K562 (cell line): Measurements from ENCODE around the gene TDRD9. TPM values are rescaled to one million over a fixed set of nuclear protein-coding genes. Genes with fewer than 3 reads are reported as not detected.

Source experiments
- ATAC-seq: fragments of 200-7000 bp; cut with Tn5 transposase; 3 replicates; pipeline ENCODE4 v1.9.1; 2020; ENCODE audit warnings: moderate library complexity
- BruUV-seq: library from RNA; stranded (reverse); fragments of 400-500 nt; replicated peaks from 2 replicates; lab custom pipeline; 2021; lab: Mats Ljungman, UMichigan
- CTCF ChIA-PET: fragments of 300-600 bp; formaldehyde crosslinking; extraction: SDS; loops from one replicate; lab custom pipeline; 2021; ENCODE audit warnings: low intra/inter-chr PET ratio; lab: Yijun Ruan, JAX
- POLR2A ChIA-PET: fragments of 300-600, 350-650 bp; sonication (Branson Sonifier 250); formaldehyde crosslinking; extraction: SDS; loops from one replicate; lab custom pipeline; 2021; ENCODE audit warnings: antibody characterized with exemption, inconsistent platforms; lab: Yijun Ruan, JAX
- DNase-seq, 4 experiments: peaks; one replicate each; pipeline versions ENCODE4 v3.0.0 to v3.0.0-alpha.2; 2011 to 2018; ENCODE audit warnings: low spot score in 3 of 4, mixed read lengths in 3 of 4; ENCODE audit errors: extremely low read depth in 1 of 4
- FAIRE-seq: peaks from 2 replicates; lab custom pipeline; 2011; peaks lifted over from hg19 to GRCh38; lab: Jason Lieb, UNC
- H2AFZ ChIP-seq: 2 replicates; pipeline ENCODE4 v1.6.0; 2011; ENCODE audit warnings: low read depth, low read length, control low read depth, inconsistent platforms
- H3K27ac ChIP-seq: fragments of 200-600 bp; 3 replicates; pipeline ENCODE4 v1.8.0; 2011; ENCODE audit warnings: low read depth, mild to moderate bottlenecking, control low read depth, inconsistent platforms, low read length, moderate library complexity, mixed read lengths; ENCODE audit errors: extremely low read depth
- H3K27me3 ChIP-seq, 2 experiments: fragments of 300-600 bp in 1 of 2; 2 replicates in 1 of 2; 3 replicates in 1 of 2; pipeline versions ENCODE4 v1.6.0 to v1.8.0; 2011; ENCODE audit warnings: inconsistent platforms in 2 of 2, low read length in 2 of 2, mild to moderate bottlenecking in 1 of 2, mixed read lengths in 1 of 2, moderate library complexity in 1 of 2; ENCODE audit not compliant: control insufficient read depth in 2 of 2, insufficient read depth in 2 of 2
- H3K36me3 ChIP-seq: fragments of 300-600 bp; 3 replicates; pipeline ENCODE4 v1.8.0; 2011; ENCODE audit warnings: mild to moderate bottlenecking, low read length, inconsistent platforms; ENCODE audit not compliant: control insufficient read depth, insufficient read depth
- H3K4me1 ChIP-seq, 2 experiments: fragments of 200-600 bp in 1 of 2; replicated peaks in 1 of 2; 2 replicates in 1 of 2; 3 replicates in 1 of 2; pipeline versions ENCODE4 v1.5.1 to v1.8.0; 2011; ENCODE audit warnings: inconsistent platforms in 2 of 2, low read length in 2 of 2, mild to moderate bottlenecking in 1 of 2, mixed read lengths in 1 of 2, moderate library complexity in 1 of 2; ENCODE audit not compliant: control insufficient read depth in 2 of 2, insufficient read depth in 2 of 2
- H3K4me2 ChIP-seq: 2 replicates; pipeline ENCODE4 v1.6.1; 2011; ENCODE audit warnings: low read length, control low read depth, inconsistent platforms, mixed read lengths; ENCODE audit not compliant: insufficient read depth
- H3K4me3 ChIP-seq: fragments of 200-600 bp; sonication (generic), shearing (Covaris generic); 2 replicates; pipeline ENCODE4 v1.5.1; 2016; ENCODE audit warnings: control low read depth, inconsistent platforms
- H3K79me2 ChIP-seq: fragments of 200-600 bp; 3 replicates; pipeline ENCODE4 v1.8.0; 2011; ENCODE audit warnings: low read length, inconsistent platforms; ENCODE audit not compliant: control insufficient read depth, insufficient read depth
- H3K9ac ChIP-seq, 2 experiments: 2 replicates each; pipeline versions ENCODE4 v1.6.0 to v1.6.1; 2011; ENCODE audit warnings: low read depth in 2 of 2, low read length in 2 of 2, control low read depth in 1 of 2, inconsistent platforms in 1 of 2, mild to moderate bottlenecking in 1 of 2, mixed read lengths in 1 of 2; ENCODE audit not compliant: insufficient read depth in 1 of 2
- H3K9me1 ChIP-seq: one replicate; pipeline ENCODE4 v1.6.0; 2011; ENCODE audit warnings: inconsistent platforms, mild to moderate bottlenecking, low read length, moderate library complexity; ENCODE audit not compliant: control insufficient read depth, insufficient read depth
- H3K9me3 ChIP-seq: replicated peaks from 2 replicates; pipeline ENCODE4 v1.5.1; 2011; ENCODE audit warnings: low read depth, low read length, inconsistent platforms; ENCODE audit not compliant: control insufficient read depth, insufficient read depth
- H4K20me1 ChIP-seq: replicated peaks from 2 replicates; pipeline ENCODE4 v1.6.1; 2011; ENCODE audit warnings: low read length, inconsistent platforms, mixed read lengths; ENCODE audit not compliant: control insufficient read depth, insufficient read depth
- ATF7 ChIP-seq: fragments of 450-650 bp; IDR thresholded peaks from 2 replicates; pipeline ENCODE4 v1.7.1; 2014; ENCODE audit warnings: mild to moderate bottlenecking, moderate library complexity
- COPS2 ChIP-seq: fragments of 450-650 bp; conservative IDR thresholded peaks from 2 replicates; pipeline ENCODE4 v1.6.1; 2016; ENCODE audit warnings: mild to moderate bottlenecking, moderate library complexity
- EWSR1 ChIP-seq: fragments of 450-650 bp; IDR thresholded peaks from 2 replicates; pipeline ENCODE4 v1.6.1; 2018; ENCODE audit warnings: borderline replicate concordance, mild to moderate bottlenecking, low read depth, moderate library complexity; ENCODE audit not compliant: partially characterized antibody
- NEUROD1 ChIP-seq: fragments of 150-350 bp; IDR thresholded peaks from 2 replicates; pipeline ENCODE4 v1.6.1; 2014; ENCODE audit warnings: borderline replicate concordance, low read length, low read depth; ENCODE audit not compliant: partially characterized antibody
- PHB ChIP-seq: fragments of 250-450 bp; sonication (Bioruptor Pico); IDR thresholded peaks from 2 replicates; pipeline ENCODE4 v1.5.0; 2021
- PML ChIP-seq: IDR thresholded peaks from 2 replicates; pipeline ENCODE4 v1.6.1; 2012; ENCODE audit warnings: low read length, inconsistent platforms
- POLR2H ChIP-seq: IDR thresholded peaks from 2 replicates; pipeline ENCODE4 v1.6.1; 2016; ENCODE audit warnings: missing genetic modification characterization, low read depth, mild to moderate bottlenecking, control low read depth, missing compliant biosample characterization, moderate library complexity
- TAF9B ChIP-seq: fragments of 450-650 bp; IDR thresholded peaks from 2 replicates; pipeline ENCODE4 v1.6.1; 2018; ENCODE audit warnings: mild to moderate bottlenecking; ENCODE audit not compliant: partially characterized antibody
- TSC22D4 ChIP-seq: fragments of 450-650 bp; IDR thresholded peaks from 2 replicates; pipeline ENCODE4 v1.6.1; 2016; ENCODE audit warnings: missing genetic modification characterization, missing biosample characterization, control low read depth
- ZNF165 ChIP-seq: fragments of 250-450 bp; sonication (Bioruptor Pico); IDR thresholded peaks from 2 replicates; pipeline ENCODE4 v1.4.0; 2020; ENCODE audit warnings: borderline replicate concordance
- ZNF507 ChIP-seq: conservative IDR thresholded peaks from 2 replicates; pipeline ENCODE4 v1.6.1; 2017; ENCODE audit warnings: missing genetic modification characterization, missing compliant biosample characterization
- ZNF583 ChIP-seq: fragments of 250-450 bp; sonication (Bioruptor Pico); IDR thresholded peaks from 2 replicates; pipeline ENCODE4 v1.4.0; 2020
- WGBS: fragments of 100-300 bp; shearing (Covaris generic); methylation state at CpG from one replicate; pipeline ENCODE4 v1.1.6; 2016; ENCODE audit warnings: low coverage, mixed read lengths; ENCODE audit not compliant: insufficient coverage; ENCODE audit errors: missing lambda C conversion rate; 5-methylcytosine and 5-hydroxymethylcytosine counted together
- in situ Hi-C: fragments of 300-500 bp; cut with MboI; formaldehyde crosslinking; loops from 4 replicates; pipeline ENCODE4 v1.15.0; 2018; ENCODE audit warnings: inconsistent platforms, mixed read lengths
- intact Hi-C: fragments of 100-400 bp; cut with micrococcal nuclease; formaldehyde crosslinking; loops from 2 replicates; pipeline ENCODE4 v1.14.2; 2022
- polyA plus RNA-seq, 8 experiments: library from polyadenylated mRNA; depleted of rRNA in 4 of 8; stranded (reverse) in 5 of 8; unstranded in 3 of 8; fragments of >200 nt; fragmentation: Nextera tagmentation in 2 of 8; fragmentation: Illumina TruSeq in 1 of 8; extraction: Ambion mirVana in 2 of 8; extraction: Trizol in 1 of 8; gene quantifications; 2 replicates each; pipeline versions ENCODE4 v1.2.1 to v1.2.3, GENCODE V29; 2011 to 2014; ENCODE audit warnings: inconsistent platforms in 1 of 8, missing spikeins in 1 of 8
- total RNA-seq, 7 experiments: library from RNA; depleted of rRNA in 6 of 7; stranded (reverse); fragments of >200 nt in 6 of 7; fragmentation: Illumina TruSeq in 2 of 7; extraction: Trizol in 2 of 7; gene quantifications; 2 replicates each; pipeline versions ENCODE4 v1.2.1 to v1.2.3, GENCODE V29; 2011 to 2021; ENCODE audit warnings: low replicate concordance in 1 of 7
- TF ChIP-seq, protein P1 (sequence below): sonication (generic); formaldehyde crosslinking; IDR thresholded peaks from 2 replicates; pipeline ENCODE4 v1.8.1; 2022; ENCODE audit warnings: missing genetic modification reagents

The TDRD9 gene
- total and polyA plus RNA-seq, 9 of the 15 experiments (the other 6 are each of a cell fraction or from before 2014, with no cell fraction given), result 0.04 to 0.14 (median 0.04) TPM; not detected in 5

DNA sequence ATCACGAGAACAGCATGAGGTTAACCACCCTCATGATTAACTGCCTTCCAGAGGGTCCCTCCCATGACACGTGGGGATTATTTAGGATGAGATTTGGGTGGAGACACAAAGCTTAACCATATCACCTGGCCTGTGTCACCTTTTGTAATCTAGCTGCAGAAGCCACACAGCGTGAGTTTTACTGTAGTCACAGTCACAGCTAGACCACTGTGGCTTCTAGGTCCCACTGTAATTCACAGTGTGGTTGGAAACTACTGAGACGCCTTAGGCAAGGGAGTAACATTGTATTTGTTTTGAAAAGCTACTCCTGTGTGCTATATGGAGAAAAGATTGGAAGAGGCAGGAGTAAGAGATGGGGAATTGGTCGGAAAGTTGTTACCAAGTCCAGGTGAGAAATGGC lies 111.0 kb downstream of the TDRD9 start:
- Histone ChIP-seq H3K9me3 (no peaks in the 10 kb centered on the region), H3K27ac (no peak overlapping the region)
- no peak for TF ChIP-seq ZNF165 (CRISPR knock-in tag)
- TF ChIP-seq POLR2H, result no peak
- no peak for TF ChIP-seq COPS2
- no peak for TF ChIP-seq PHB
- no peak for TF ChIP-seq EWSR1
- no peak for TF ChIP-seq PML
- no peak for TF ChIP-seq ZNF507 (tag)
- no peak for TF ChIP-seq ATF7
- TF ChIP-seq TAF9B, result no peak
- TF ChIP-seq, protein P1, sequence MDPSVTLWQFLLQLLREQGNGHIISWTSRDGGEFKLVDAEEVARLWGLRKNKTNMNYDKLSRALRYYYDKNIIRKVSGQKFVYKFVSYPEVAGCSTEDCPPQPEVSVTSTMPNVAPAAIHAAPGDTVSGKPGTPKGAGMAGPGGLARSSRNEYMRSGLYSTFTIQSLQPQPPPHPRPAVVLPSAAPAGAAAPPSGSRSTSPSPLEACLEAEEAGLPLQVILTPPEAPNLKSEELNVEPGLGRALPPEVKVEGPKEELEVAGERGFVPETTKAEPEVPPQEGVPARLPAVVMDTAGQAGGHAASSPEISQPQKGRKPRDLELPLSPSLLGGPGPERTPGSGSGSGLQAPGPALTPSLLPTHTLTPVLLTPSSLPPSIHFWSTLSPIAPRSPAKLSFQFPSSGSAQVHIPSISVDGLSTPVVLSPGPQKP (CRISPR knock-in tag), result no peak
- no peak for TF ChIP-seq NEUROD1
- TF ChIP-seq ZNF583 (CRISPR knock-in tag), result no peak
- TF ChIP-seq TSC22D4 (tag), result no peak
- TF ChIP-seq, all 486 proteins: peak for 0
- H3K4me3 ChIP-seq, result no peak overlapping the region
- no peaks in the 10 kb centered on the region for H3K9me1 ChIP-seq
- WGBS, result 0% methylated on average over 5 of the region's 5 CpGs
- POLR2A ChIA-PET, result no interaction called here
- no peaks in the 10 kb centered on the region for H4K20me1 ChIP-seq
- no peak overlapping the region for H3K9ac ChIP-seq
- CTCF ChIA-PET, result no interaction called here
- no peaks in the 10 kb centered on the region for H3K79me2 ChIP-seq
- ATAC-seq (no peak), FAIRE-seq (no peak), DNase-seq (no peak)
- peaks cover 11 to 50% of the 10 kb centered on the region in 2 experiments; a peak in 3 of 5 replicates for H3K27me3 ChIP-seq
- intact Hi-C loops (no loop called here), in situ Hi-C loops (no loop called here)
- no peaks in the 10 kb centered on the region for H3K36me3 ChIP-seq
- H2AFZ ChIP-seq, result no peak overlapping the region
- H3K4me1 ChIP-seq, result no peaks in the 10 kb centered on the region
- no peak overlapping the region for H3K4me2 ChIP-seq
- BruUV-seq, result no TSS peak
